Mesodermal cell (in vitro differentiated cells): Measurements from ENCODE around the gene NCKAP5.
A peak's percentile ranks its signal among the peaks of the same experiment; 100 is the strongest.

Source experiments
- H3K27ac ChIP-seq: 2 replicates; pipeline ENCODE4 v1.7.0; 2013; ENCODE audit warnings: mild to moderate bottlenecking, low read depth, low read length, moderate library complexity; ENCODE audit not compliant: severe bottlenecking
- H3K36me3 ChIP-seq: 2 replicates; pipeline ENCODE4 v1.7.1; 2013; ENCODE audit warnings: mild to moderate bottlenecking, low read length, moderate library complexity; ENCODE audit not compliant: control insufficient read depth, insufficient read depth
- H3K4me1 ChIP-seq: one replicate; pipeline ENCODE4 v1.7.1; 2013; ENCODE audit warnings: mild to moderate bottlenecking, low read length; ENCODE audit not compliant: insufficient read depth, control insufficient read depth, poor library complexity, severe bottlenecking
- H3K4me3 ChIP-seq: 2 replicates; pipeline ENCODE4 v1.7.0; 2013; ENCODE audit warnings: low read length, control low read depth, mild to moderate bottlenecking; ENCODE audit not compliant: insufficient read depth, poor library complexity, severe bottlenecking; ENCODE audit errors: extremely low read depth
- H3K9me3 ChIP-seq: 2 replicates; pipeline ENCODE4 v1.7.1; 2013; ENCODE audit warnings: mild to moderate bottlenecking, low read length, moderate library complexity; ENCODE audit not compliant: control insufficient read depth
- WGBS, 2 experiments: methylation state at CpG; one replicate each; pipeline ENCODE4 v1.1.5; 2013; ENCODE audit warnings: missing lambda C conversion rate in 2 of 2; ENCODE audit not compliant: insufficient coverage in 2 of 2; 5-methylcytosine and 5-hydroxymethylcytosine counted together

The NCKAP5 gene

GRCh38 chr2:132645722-132646539 is 922.3 kb downstream of the NCKAP5 start:
- H3K27ac ChIP-seq: no peak overlapping the region
- H3K4me1 ChIP-seq: no peaks in the 10 kb centered on the region
- no peak overlapping the region for H3K4me3 ChIP-seq
- no peaks in the 10 kb centered on the region for H3K36me3 ChIP-seq
- no peaks in the 10 kb centered on the region for H3K9me3 ChIP-seq
- 78 to 92% methylated on average over 11 to 12 of the region's 18 CpGs for WGBS, 2 experiments

- WGBS, 2 experiments: 94 to 95% methylated on average over 33 to 35 of the region's 35 CpGs
- H3K27ac ChIP-seq: no peak overlapping the region
Measured at GRCh38 chr2:132645176-132645575, 923.1 kb downstream of the NCKAP5 start.

GRCh38 chr2:132642415-132642814 is 925.8 kb downstream of the NCKAP5 start:
- Histone ChIP-seq H3K36me3 (no peaks in the 10 kb centered on the region), H3K4me1 (no peaks in the 10 kb centered on the region)
- WGBS, 2 experiments: 100% methylated on average over 1 of the region's 2 CpGs; no CpG with 5 or more reads in 1 of the 2 experiments

More at GRCh38 chr2:132645176-132645575, 923.1 kb downstream of the NCKAP5 start:
- Histone ChIP-seq H3K36me3 (no peaks in the 10 kb centered on the region), H3K4me1 (no peaks in the 10 kb centered on the region), H3K4me3 (no peak overlapping the region), H3K9me3 (no peaks in the 10 kb centered on the region)

GRCh38 chr2:132641819-132642218 is 926.4 kb downstream of the NCKAP5 start:
- no peaks in the 10 kb centered on the region for H3K36me3 ChIP-seq
- H3K9me3 ChIP-seq: no peaks in the 10 kb centered on the region
- no peak overlapping the region for H3K27ac ChIP-seq
- no peaks in the 10 kb centered on the region for H3K4me1 ChIP-seq
- H3K4me3 ChIP-seq: no peak overlapping the region

More at GRCh38 chr2:132642415-132642814, 925.8 kb downstream of the NCKAP5 start:
- no peak overlapping the region for H3K27ac ChIP-seq
- no peaks in the 10 kb centered on the region for H3K9me3 ChIP-seq
- no peak overlapping the region for H3K4me3 ChIP-seq

- Histone ChIP-seq H3K36me3 (no peaks in the 10 kb centered on the region), H3K27ac (no peak overlapping the region), H3K4me3 (no peak overlapping the region), H3K9me3 (no peaks in the 10 kb centered on the region), H3K4me1 (no peaks in the 10 kb centered on the region)
Measured at GRCh38 chr2:132640116-132640515, 928.1 kb downstream of the NCKAP5 start.

- Histone ChIP-seq H3K9me3 (no peaks in the 10 kb centered on the region), H3K27ac (no peak overlapping the region), H3K4me3 (no peak overlapping the region), H3K36me3 (no peaks in the 10 kb centered on the region), H3K4me1 (no peaks in the 10 kb centered on the region)
- 82 to 89% methylated on average over 5 of the region's 5 CpGs for WGBS, 2 experiments
Measured at GRCh38 chr2:132638313-132639040, 929.8 kb downstream of the NCKAP5 start.

- WGBS, 2 experiments: 71 to 82% methylated on average over 1 of the region's 1 CpG
- Histone ChIP-seq H3K36me3 (no peaks in the 10 kb centered on the region), H3K9me3 (no peaks in the 10 kb centered on the region), H3K4me3 (no peak overlapping the region), H3K4me1 (peaks cover 14% of the 10 kb centered on the region), H3K27ac (no peak overlapping the region)
Measured at GRCh38 chr2:132636346-132636745, 931.9 kb downstream of the NCKAP5 start.

GRCh38 chr2:132633635-132634034 is 934.6 kb downstream of the NCKAP5 start:
- Histone ChIP-seq H3K4me1 (peaks cover 20% of the 10 kb centered on the region), H3K4me3 (no peak overlapping the region), H3K9me3 (no peaks in the 10 kb centered on the region), H3K27ac (no peak overlapping the region), H3K36me3 (no peaks in the 10 kb centered on the region)
- WGBS, 2 experiments: 89 to 91% methylated on average over 2 of the region's 2 CpGs

- Histone ChIP-seq H3K4me1 (peaks cover 20% of the 10 kb centered on the region), H3K36me3 (no peaks in the 10 kb centered on the region), H3K9me3 (no peaks in the 10 kb centered on the region), H3K4me3 (no peak overlapping the region), H3K27ac (peak overlapping the region; percentile 84)
- 61 to 82% methylated on average over 3 of the region's 6 CpGs for WGBS, 2 experiments
Measured at GRCh38 chr2:132632000-132632649, 936.1 kb downstream of the NCKAP5 start.

GRCh38 chr2:132627536-132627935 is 940.7 kb downstream of the NCKAP5 start:
- WGBS, 2 experiments: 73 to 100% methylated on average over 1 to 2 of the region's 3 CpGs
- Histone ChIP-seq H3K9me3 (no peaks in the 10 kb centered on the region), H3K27ac (no peak overlapping the region), H3K4me1 (peaks cover 16% of the 10 kb centered on the region), H3K36me3 (no peaks in the 10 kb centered on the region), H3K4me3 (no peak overlapping the region)
